SK-N-SH treated with all-trans-retinoic acid at 6 μM for 48 hours (cell line): ENCODE measurements around the gene HYAL3.

ENCODE experiments used
- GLIS3 ChIP-seq: fragments of 250-450 bp; sonication (Bioruptor Pico); IDR thresholded peaks from 2 replicates; pipeline ENCODE4 v1.5.0; 2020; ENCODE audit warnings: mild to moderate bottlenecking, moderate library complexity
- ISL1 ChIP-seq: fragments of 250-450 bp; sonication (Bioruptor Pico); IDR thresholded peaks from 2 replicates; pipeline ENCODE4 v2.1.2; 2022; ENCODE audit warnings: mild to moderate bottlenecking, moderate library complexity

GRCh38 chr3:50266017-50266416 lies 33.2 kb downstream of the HYAL3 start:
- no peak for TF ChIP-seq GLIS3 (CRISPR knock-in tag)
- no peak for TF ChIP-seq ISL1 (CRISPR knock-in tag)
